Keratinocyte (primary cell): Measurements from ENCODE around the gene WDR33. TPM values are rescaled to one million over a fixed set of nuclear protein-coding genes. Genes with fewer than 3 reads are reported as not detected.

ENCODE experiments used
- DNase-seq: peaks from one replicate; pipeline ENCODE4 v3.0.0-alpha.2; 2011; ENCODE audit warnings: low read depth, missing footprints, low spot score
- FAIRE-seq: peaks from 2 replicates; lab custom pipeline; 2011; peaks lifted over from hg19 to GRCh38; lab: Jason Lieb, UNC
- H2AFZ ChIP-seq: 2 replicates; pipeline ENCODE4 v1.6.0; 2012; ENCODE audit warnings: low read length, control low read depth, inconsistent platforms; ENCODE audit not compliant: control insufficient read depth
- H3K27ac ChIP-seq: 2 replicates; pipeline ENCODE4 v1.5.1; 2011; ENCODE audit warnings: low read length; ENCODE audit not compliant: control insufficient read depth, insufficient read depth
- H3K27me3 ChIP-seq: 3 replicates; pipeline ENCODE4 v1.6.0; 2011; ENCODE audit warnings: low read length; ENCODE audit not compliant: control insufficient read depth, insufficient read depth; ENCODE audit errors: extremely low read depth
- H3K36me3 ChIP-seq, 2 experiments: 2 replicates in 1 of 2; 3 replicates in 1 of 2; pipeline ENCODE4 v1.5.1; 2011; ENCODE audit warnings: low read length in 2 of 2, mild to moderate bottlenecking in 1 of 2; ENCODE audit not compliant: control insufficient read depth in 2 of 2, insufficient read depth in 2 of 2; ENCODE audit errors: extremely low read depth in 1 of 2
- H3K4me1 ChIP-seq: 3 replicates; pipeline ENCODE4 v1.5.1; 2011; ENCODE audit warnings: low read length; ENCODE audit not compliant: control insufficient read depth, insufficient read depth; ENCODE audit errors: extremely low read depth
- H3K4me2 ChIP-seq: 3 replicates; pipeline ENCODE4 v1.6.0; 2011; ENCODE audit warnings: low read depth, low read length; ENCODE audit not compliant: control insufficient read depth, insufficient read depth; ENCODE audit errors: extremely low read depth
- H3K4me3 ChIP-seq, 3 experiments: fragments of 200-600 bp in 1 of 3; sonication (generic) in 1 of 3; 2 replicates in 2 of 3; 3 replicates in 1 of 3; pipeline ENCODE4 v1.5.1; 2011 to 2016; ENCODE audit warnings: low read length in 3 of 3, mild to moderate bottlenecking in 3 of 3, control low read depth in 2 of 3, inconsistent platforms in 1 of 3, low read depth in 1 of 3, mixed read lengths in 1 of 3, mixed run types in 1 of 3, moderate library complexity in 1 of 3; ENCODE audit not compliant: control insufficient read depth in 2 of 3, insufficient read depth in 2 of 3; ENCODE audit errors: extremely low read depth in 1 of 3
- H3K79me2 ChIP-seq: 2 replicates; pipeline ENCODE4 v1.6.0; 2012; ENCODE audit warnings: low read length; ENCODE audit not compliant: control insufficient read depth, insufficient read depth
- H3K9ac ChIP-seq: 3 replicates; pipeline ENCODE4 v1.6.0; 2011; ENCODE audit warnings: low read length; ENCODE audit not compliant: control insufficient read depth, insufficient read depth; ENCODE audit errors: extremely low read depth
- H3K9me1 ChIP-seq: 3 replicates; pipeline ENCODE4 v1.6.0; 2011; ENCODE audit warnings: low read length; ENCODE audit not compliant: control insufficient read depth, insufficient read depth; ENCODE audit errors: extremely low read depth
- H3K9me3 ChIP-seq: 2 replicates; pipeline ENCODE4 v1.5.1; 2012; ENCODE audit warnings: low read depth, low read length; ENCODE audit not compliant: control insufficient read depth
- H4K20me1 ChIP-seq: 3 replicates; pipeline ENCODE4 v1.6.0; 2011; ENCODE audit warnings: low read length; ENCODE audit not compliant: control insufficient read depth, insufficient read depth; ENCODE audit errors: extremely low read depth
- EZH2 ChIP-seq: IDR thresholded peaks from one replicate; pipeline ENCODE4 v1.6.1; 2012; ENCODE audit warnings: inconsistent platforms, mild to moderate bottlenecking, low read length, moderate library complexity
- dilution Hi-C: fragments of 300-500 bp; cut with MboI; formaldehyde crosslinking; loops from one replicate; pipeline ENCODE4 v1.7.0; 2020; ENCODE audit warnings: low sequenced_read_pairs; ENCODE audit not compliant: extremely low pct_ligation_motif_present
- polyA plus RNA-seq, 5 experiments: library from polyadenylated mRNA; depleted of rRNA in 3 of 5; stranded (reverse) in 3 of 5; stranded (forward) in 1 of 5; unstranded in 1 of 5; fragments of >200 nt; gene quantifications; 1 replicate in 1 of 5; 2 replicates in 3 of 5; 3 replicates in 1 of 5; pipeline versions ENCODE4 v1.2.1 to v1.2.3, GENCODE V29; 2011 to 2012; ENCODE audit warnings: missing spikeins in 2 of 5, low read depth in 1 of 5, low replicate concordance in 1 of 5
- TF ChIP-seq, protein P1 (sequence below), 3 experiments: IDR thresholded peaks in 1 of 3; conservative IDR thresholded peaks in 1 of 3; optimal IDR thresholded peaks in 1 of 3; 2 replicates in 2 of 3; 3 replicates in 1 of 3; pipeline versions ENCODE3 to v1.5.1; 2011; ENCODE audit warnings: low read length in 3 of 3, mild to moderate bottlenecking in 3 of 3, moderate library complexity in 2 of 3, control low read depth in 1 of 3, inconsistent platforms in 1 of 3; ENCODE audit not compliant: insufficient read depth in 2 of 3; ENCODE audit errors: extremely low read depth in 1 of 3

Gene WDR33
- polyA plus RNA-seq, 1 donor (not counting 4 experiments of a cell fraction or from before 2014, with no cell fraction given) = 44.5 TPM

GRCh38 chr2:127847931-127848330 lies 37.0 kb upstream of the WDR33 start:
- H2AFZ ChIP-seq = no peak overlapping the region
- H4K20me1 ChIP-seq = peaks cover 11% of the 10 kb centered on the region
- no peaks in the 10 kb centered on the region for H3K27me3 ChIP-seq
- no peak overlapping the region for H3K9ac ChIP-seq
- no peaks in the 10 kb centered on the region for H3K9me1 ChIP-seq
- dilution Hi-C loops = no loop called here
- TF ChIP-seq, protein P1, sequence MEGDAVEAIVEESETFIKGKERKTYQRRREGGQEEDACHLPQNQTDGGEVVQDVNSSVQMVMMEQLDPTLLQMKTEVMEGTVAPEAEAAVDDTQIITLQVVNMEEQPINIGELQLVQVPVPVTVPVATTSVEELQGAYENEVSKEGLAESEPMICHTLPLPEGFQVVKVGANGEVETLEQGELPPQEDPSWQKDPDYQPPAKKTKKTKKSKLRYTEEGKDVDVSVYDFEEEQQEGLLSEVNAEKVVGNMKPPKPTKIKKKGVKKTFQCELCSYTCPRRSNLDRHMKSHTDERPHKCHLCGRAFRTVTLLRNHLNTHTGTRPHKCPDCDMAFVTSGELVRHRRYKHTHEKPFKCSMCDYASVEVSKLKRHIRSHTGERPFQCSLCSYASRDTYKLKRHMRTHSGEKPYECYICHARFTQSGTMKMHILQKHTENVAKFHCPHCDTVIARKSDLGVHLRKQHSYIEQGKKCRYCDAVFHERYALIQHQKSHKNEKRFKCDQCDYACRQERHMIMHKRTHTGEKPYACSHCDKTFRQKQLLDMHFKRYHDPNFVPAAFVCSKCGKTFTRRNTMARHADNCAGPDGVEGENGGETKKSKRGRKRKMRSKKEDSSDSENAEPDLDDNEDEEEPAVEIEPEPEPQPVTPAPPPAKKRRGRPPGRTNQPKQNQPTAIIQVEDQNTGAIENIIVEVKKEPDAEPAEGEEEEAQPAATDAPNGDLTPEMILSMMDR (optimal IDR thresholded peaks at IDR 0.05 in 1 of 3, IDR thresholded peaks at IDR 0.05 in 1 of 3, conservative IDR thresholded peaks at IDR 0.05 in 1 of 3; ENCODE audit: extremely low read depth in 1 of 3, insufficient read depth in 2 of 3, low read length in 3 of 3) = no peak
- no peak for TF ChIP-seq EZH2
- no peaks in the 10 kb centered on the region for H3K9me3 ChIP-seq
- peaks cover 12 to 19% of the 10 kb centered on the region in 2 experiments for H3K36me3 ChIP-seq
- H3K79me2 ChIP-seq = peaks cover 17% of the 10 kb centered on the region
- FAIRE-seq (no peak), DNase-seq (no peak)
- H3K4me1 ChIP-seq = no peaks in the 10 kb centered on the region
- no peak overlapping the region for H3K27ac ChIP-seq
- H3K4me2 ChIP-seq = no peak overlapping the region
- no peak overlapping the region for H3K4me3 ChIP-seq

GRCh38 chr2:127844973-127845372 lies 34.0 kb upstream of the WDR33 start:
- H3K9me1 ChIP-seq = no peaks in the 10 kb centered on the region
- TF ChIP-seq, protein P1 (optimal IDR thresholded peaks at IDR 0.05 in 1 of 3, IDR thresholded peaks at IDR 0.05 in 1 of 3, conservative IDR thresholded peaks at IDR 0.05 in 1 of 3; ENCODE audit: extremely low read depth in 1 of 3, insufficient read depth in 2 of 3, low read length in 3 of 3) = no peak
- no peaks in the 10 kb centered on the region for H3K79me2 ChIP-seq
- H3K4me2 ChIP-seq = no peak overlapping the region
- no peak overlapping the region for H3K9ac ChIP-seq
- H3K27ac ChIP-seq = no peak overlapping the region
- no peak for FAIRE-seq
- H3K36me3 ChIP-seq = peaks cover 7 to 11% of the 10 kb centered on the region in 2 experiments
- H3K4me1 ChIP-seq = no peaks in the 10 kb centered on the region
- dilution Hi-C loops = no loop called here
- no peaks in the 10 kb centered on the region for H4K20me1 ChIP-seq
- no peaks in the 10 kb centered on the region for H3K27me3 ChIP-seq
- H3K9me3 ChIP-seq = no peaks in the 10 kb centered on the region
- H3K4me3 ChIP-seq = no peak overlapping the region
- H2AFZ ChIP-seq = no peak overlapping the region
- DNase-seq = no peak
